Measurements from ENCODE around the gene ATP8B4. TPM values are rescaled to one million over a fixed set of nuclear protein-coding genes. Genes with fewer than 3 reads are reported as not detected.

ATP8B4 gene
- total and polyA plus RNA-seq, 2 of the 8 experiments (the other 6 are each of a cell fraction or from before 2014, with no cell fraction given): 0.17 to 0.24 TPM

GRCh38 chr15:49889536-49889935 lies 229.5 kb downstream of the ATP8B4 start:
- Histone ChIP-seq H3K4me1 (replicated peaks in 1 of 4; ENCODE audit: control insufficient read depth in 3 of 4, insufficient read depth in 4 of 4, low read length in 3 of 4) (no peaks in the 10 kb centered on the region), H4K5ac (ENCODE audit: insufficient read length, low read depth, low read length) (no peak overlapping the region), H3K23me2 (ENCODE audit: low read depth, low read length) (no peaks in the 10 kb centered on the region), H2BK12ac (ENCODE audit: low read depth, low read length) (no peak overlapping the region), H2BK20ac (ENCODE audit: low read length) (no peak overlapping the region), H4K8ac (ENCODE audit: extremely low read depth, insufficient read depth, low read length) (no peak overlapping the region), H3K36me3 (ENCODE audit: control insufficient read depth in 2 of 4, insufficient read depth in 4 of 4, low read length in 3 of 4) (no peaks in the 10 kb centered on the region), H3K79me1 (ENCODE audit: low read depth, low read length) (no peaks in the 10 kb centered on the region), H3K14ac (ENCODE audit: insufficient read length) (no peak overlapping the region), H3K4ac (replicated peaks; ENCODE audit: insufficient read length, low read depth, low read length) (no peak overlapping the region), H3K4me3 (ENCODE audit: extremely low read depth in 1 of 4, insufficient read depth in 2 of 4, low read depth in 3 of 4, low read length in 4 of 4) (no peak overlapping the region), H3K27ac (ENCODE audit: low read depth, low read length) (no peak overlapping the region), H3K79me2 (ENCODE audit: control insufficient read depth in 1 of 2, insufficient read depth in 2 of 2, low read length in 2 of 2) (no peaks in the 10 kb centered on the region), H4K20me1 (replicated peaks in 1 of 2; ENCODE audit: control insufficient read depth in 1 of 2, insufficient read depth in 2 of 2, low read length in 2 of 2) (no peaks in the 10 kb centered on the region), H2BK15ac (ENCODE audit: low read length) (no peak overlapping the region), H2AFZ (ENCODE audit: low read length) (no peak overlapping the region), H2BK5ac (ENCODE audit: low read depth, low read length) (no peak overlapping the region), H4K91ac (replicated peaks; ENCODE audit: insufficient read length, low read length) (no peak overlapping the region), H3K9me3 (ENCODE audit: insufficient read depth in 2 of 2, low read depth in 1 of 2, low read length in 1 of 2) (no peaks in the 10 kb centered on the region), H3K4me2 (ENCODE audit: insufficient read depth in 1 of 2, low read depth in 2 of 2, low read length in 2 of 2) (no peak overlapping the region), H3K56ac (replicated peaks; ENCODE audit: insufficient read length, low read depth, low read length) (no peak overlapping the region), H3K9ac (replicated peaks in 1 of 4; ENCODE audit: extremely low read depth in 1 of 4, low read depth in 3 of 4, low read length in 3 of 4) (no peak overlapping the region), H2AK5ac (ENCODE audit: low read depth, low read length) (no peak overlapping the region), H3K27me3 (replicated peaks in 1 of 4; ENCODE audit: control insufficient read depth in 3 of 4, extremely low read depth in 1 of 4, insufficient read depth in 3 of 4, low read length in 3 of 4) (no peaks in the 10 kb centered on the region), H2BK120ac (replicated peaks; ENCODE audit: low read depth, low read length) (no peak overlapping the region), H3K18ac (ENCODE audit: extremely low read depth, low read length) (no peak overlapping the region), H3K23ac (ENCODE audit: insufficient read length) (no peak overlapping the region)
- no peak for DNase-seq (ENCODE audit: low read depth in 1 of 2, low spot score in 2 of 2)
- POLR2A ChIA-PET (ENCODE audit: partially characterized antibody): no interaction called here
- CTCF ChIA-PET (ENCODE audit: partially characterized antibody): interaction anchor here (1.3 to 5.2 kb wide), 2 partner anchors 13 to 114 kb away, joined by 3 to 31 read pairs; no protein-coding TSS in a partner anchor
- no peak for FAIRE-seq
- WGBS, 2 experiments (ENCODE audit: extremely low coverage in 1 of 2, insufficient coverage in 1 of 2, insufficient read length in 1 of 2, insufficient replicate concordance in 2 of 2, low coverage in 1 of 2, low lambda C conversion rate in 2 of 2, missing lambda C conversion rate in 1 of 2): 93% methylated on average over 2 of the region's 2 CpGs; no CpG with 5 or more reads in 1 of the 2 experiments
- TF ChIP-seq ZNF274 (IDR thresholded peaks at IDR 0.05; ENCODE audit: borderline replicate concordance, extremely low read depth, low read length) (no peak), POLR2A (IDR thresholded peaks at IDR 0.05; ENCODE audit: control extremely low read depth in 1 of 2, low read depth in 2 of 2, low read length in 2 of 2) (no peak), BCL11A (IDR thresholded peaks at IDR 0.05; ENCODE audit: low read depth in 2 of 2, low read length in 2 of 2) (no peak), GTF2F1 (IDR thresholded peaks at IDR 0.05; ENCODE audit: borderline replicate concordance, low read depth, low read length) (no peak), PHF8 (conservative IDR thresholded peaks at IDR 0.05; ENCODE audit: low read depth, low read length) (no peak), SIN3A (conservative IDR thresholded peaks at IDR 0.05 in 1 of 2, IDR thresholded peaks at IDR 0.05 in 1 of 2; ENCODE audit: low read depth in 1 of 2, low read length in 2 of 2) (no peak), JUND (IDR thresholded peaks at IDR 0.05; ENCODE audit: low read length) (no peak), ATF2 (IDR thresholded peaks at IDR 0.05; ENCODE audit: low read length) (no peak), POU5F1 (IDR thresholded peaks at IDR 0.05; ENCODE audit: low read depth, low read length) (no peak), CEBPB (IDR thresholded peaks at IDR 0.05; ENCODE audit: low read depth, low read length) (no peak), SIRT6 (IDR thresholded peaks at IDR 0.05; ENCODE audit: low read length) (no peak), CREB1 (IDR thresholded peaks at IDR 0.05) (no peak), SRF (IDR thresholded peaks at IDR 0.05; ENCODE audit: low read depth, low read length) (no peak), SUZ12 (IDR thresholded peaks at IDR 0.05; ENCODE audit: low read length) (no peak), JUN (IDR thresholded peaks at IDR 0.05; ENCODE audit: low read depth, low read length) (no peak)
